ENCODE data around the gene CREM. TPM values are rescaled to one million over a fixed set of nuclear protein-coding genes. Genes with fewer than 3 reads are reported as not detected.

Gene CREM
- total and polyA plus RNA-seq, 4 donors: 26.8 to 44.7 (median 38.3) TPM

DNA sequence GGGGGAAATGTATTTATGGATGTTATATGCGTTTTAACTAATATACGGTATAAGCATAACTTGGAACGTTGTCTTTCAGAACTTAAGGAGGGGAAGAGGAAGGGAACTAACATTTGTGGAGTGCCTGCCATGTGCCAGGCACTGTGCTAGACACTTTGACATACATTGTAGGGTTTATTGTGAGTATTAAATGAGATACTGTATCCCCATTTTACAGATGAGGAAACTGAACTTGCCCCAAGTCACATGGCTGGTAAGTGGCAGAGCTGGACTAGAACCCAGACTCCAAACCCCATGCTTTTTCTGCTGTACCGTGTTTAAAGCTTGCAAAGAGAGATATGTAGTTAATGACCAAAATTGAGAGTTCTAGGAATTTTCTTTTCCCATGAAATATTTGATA, 74.6 kb downstream of the CREM start:
- no peaks in the 10 kb centered on the region for H3K9me3 ChIP-seq (ENCODE audit: control insufficient read depth in 4 of 4, insufficient read depth in 3 of 4, low read length in 3 of 4)
- no peak for ATAC-seq (ENCODE audit: insufficient read depth, low FRiP score)
- peaks cover 0 to 4% (median 1%) of the 10 kb centered on the region in 4 donors for H3K36me3 ChIP-seq (ENCODE audit: control insufficient read depth in 4 of 4, insufficient read depth in 4 of 4, low read length in 4 of 4)
- no peaks in the 10 kb centered on the region for H3K27me3 ChIP-seq (ENCODE audit: control insufficient read depth in 3 of 3, insufficient read depth in 3 of 3, low read length in 2 of 3)
- H3K9ac ChIP-seq (ENCODE audit: insufficient read depth in 1 of 2, low read length in 2 of 2): no peak overlapping the region
- TF ChIP-seq, protein P1, sequence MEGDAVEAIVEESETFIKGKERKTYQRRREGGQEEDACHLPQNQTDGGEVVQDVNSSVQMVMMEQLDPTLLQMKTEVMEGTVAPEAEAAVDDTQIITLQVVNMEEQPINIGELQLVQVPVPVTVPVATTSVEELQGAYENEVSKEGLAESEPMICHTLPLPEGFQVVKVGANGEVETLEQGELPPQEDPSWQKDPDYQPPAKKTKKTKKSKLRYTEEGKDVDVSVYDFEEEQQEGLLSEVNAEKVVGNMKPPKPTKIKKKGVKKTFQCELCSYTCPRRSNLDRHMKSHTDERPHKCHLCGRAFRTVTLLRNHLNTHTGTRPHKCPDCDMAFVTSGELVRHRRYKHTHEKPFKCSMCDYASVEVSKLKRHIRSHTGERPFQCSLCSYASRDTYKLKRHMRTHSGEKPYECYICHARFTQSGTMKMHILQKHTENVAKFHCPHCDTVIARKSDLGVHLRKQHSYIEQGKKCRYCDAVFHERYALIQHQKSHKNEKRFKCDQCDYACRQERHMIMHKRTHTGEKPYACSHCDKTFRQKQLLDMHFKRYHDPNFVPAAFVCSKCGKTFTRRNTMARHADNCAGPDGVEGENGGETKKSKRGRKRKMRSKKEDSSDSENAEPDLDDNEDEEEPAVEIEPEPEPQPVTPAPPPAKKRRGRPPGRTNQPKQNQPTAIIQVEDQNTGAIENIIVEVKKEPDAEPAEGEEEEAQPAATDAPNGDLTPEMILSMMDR (IDR thresholded peaks at IDR 0.05; ENCODE audit: control extremely low read depth, extremely low read depth): no peak
- H3K4me1 ChIP-seq (ENCODE audit: control insufficient read depth in 5 of 5, insufficient read depth in 5 of 5, low read length in 5 of 5): peaks cover 0 to 20% (median 0%) of the 10 kb centered on the region in 5 donors
- 90 to 92% methylated on average over 4 of the region's 4 CpGs for WGBS, 2 donors
- H3K27ac ChIP-seq (ENCODE audit: low read depth in 1 of 2, low read length in 1 of 2): no peak overlapping the region
- no peak overlapping the region for H3K4me3 ChIP-seq
- no peak for DNase-seq

DNA sequence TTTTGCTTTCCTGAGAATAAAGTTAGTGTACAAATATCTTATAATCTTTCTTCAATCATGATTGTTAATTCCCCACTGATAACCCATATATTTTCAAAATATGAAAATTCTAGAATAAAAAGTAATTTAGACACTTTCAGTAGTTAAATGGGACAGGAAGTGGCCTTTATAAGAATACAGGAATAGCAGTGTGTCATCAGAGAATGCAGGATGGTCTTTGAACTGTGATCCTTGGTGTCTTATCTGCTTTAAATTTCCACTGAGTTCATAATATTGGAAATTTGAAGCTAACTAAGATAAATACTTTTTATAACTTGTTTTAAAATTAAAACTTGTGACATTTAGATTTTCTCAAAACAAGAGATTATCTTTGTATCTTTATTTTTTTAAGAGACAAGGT, 75.4 kb downstream of the CREM start:
- Histone ChIP-seq H3K36me3 (ENCODE audit: control insufficient read depth in 4 of 4, insufficient read depth in 4 of 4, low read length in 4 of 4) (peaks cover 0 to 4% (median 2%) of the 10 kb centered on the region in 4 donors), H3K4me1 (ENCODE audit: control insufficient read depth in 5 of 5, insufficient read depth in 5 of 5, low read length in 5 of 5) (peaks cover 0 to 19% (median 0%) of the 10 kb centered on the region in 5 donors), H3K27me3 (ENCODE audit: control insufficient read depth in 3 of 3, insufficient read depth in 3 of 3, low read length in 2 of 3) (no peaks in the 10 kb centered on the region), H3K9ac (ENCODE audit: insufficient read depth in 1 of 2, low read length in 2 of 2) (no peak overlapping the region), H3K4me3 (no peak overlapping the region), H3K9me3 (ENCODE audit: control insufficient read depth in 4 of 4, insufficient read depth in 3 of 4, low read length in 3 of 4) (no peaks in the 10 kb centered on the region), H3K27ac (ENCODE audit: low read depth in 1 of 2, low read length in 1 of 2) (no peak overlapping the region)
- no peak for ATAC-seq (ENCODE audit: insufficient read depth, low FRiP score)
- no peak for DNase-seq
- TF ChIP-seq, protein P1 (IDR thresholded peaks at IDR 0.05; ENCODE audit: control extremely low read depth, extremely low read depth): no peak

DNA sequence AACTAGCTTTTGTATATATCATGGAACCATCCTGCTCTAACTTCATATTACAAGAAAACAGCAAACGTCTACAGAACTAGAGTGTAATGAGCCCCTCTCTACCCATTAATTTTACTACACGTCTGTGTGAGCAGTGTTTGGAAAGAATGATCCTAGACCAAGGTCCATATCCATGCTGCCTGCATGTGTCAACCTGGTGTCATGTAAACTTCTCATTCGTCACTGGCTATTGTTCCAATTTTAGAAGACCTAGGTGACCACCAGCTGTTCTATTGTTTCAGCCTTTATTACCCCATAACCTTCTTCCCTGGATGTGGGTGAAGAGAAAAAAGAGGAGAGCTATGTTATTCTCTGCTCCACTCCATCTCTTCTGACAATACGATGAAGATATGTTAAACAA, 77.1 kb downstream of the CREM start:
- Histone ChIP-seq H3K4me3 (no peak overlapping the region), H3K36me3 (ENCODE audit: control insufficient read depth in 4 of 4, insufficient read depth in 4 of 4, low read length in 4 of 4) (peaks cover 0 to 4% (median 2%) of the 10 kb centered on the region in 4 donors), H3K9me3 (ENCODE audit: control insufficient read depth in 4 of 4, insufficient read depth in 3 of 4, low read length in 3 of 4) (no peaks in the 10 kb centered on the region), H3K9ac (ENCODE audit: insufficient read depth in 1 of 2, low read length in 2 of 2) (no peak overlapping the region), H3K27ac (ENCODE audit: low read depth in 1 of 2, low read length in 1 of 2) (no peak overlapping the region), H3K27me3 (ENCODE audit: control insufficient read depth in 3 of 3, insufficient read depth in 3 of 3, low read length in 2 of 3) (no peaks in the 10 kb centered on the region), H3K4me1 (ENCODE audit: control insufficient read depth in 5 of 5, insufficient read depth in 5 of 5, low read length in 5 of 5) (peaks cover 0 to 22% (median 0%) of the 10 kb centered on the region in 5 donors)
- DNase-seq: peak in 2 of 3 donors; percentile 46 to 47
- 84 to 87% methylated on average over 4 of the region's 4 CpGs for WGBS, 2 donors
- ATAC-seq (ENCODE audit: insufficient read depth, low FRiP score): no peak
- TF ChIP-seq, protein P1 (IDR thresholded peaks at IDR 0.05; ENCODE audit: control extremely low read depth, extremely low read depth): no peak
